ENCODE measurements around the gene ZMIZ1.

The ZMIZ1 gene

GRCh38 chr10:79162022-79162421 lies 93.3 kb downstream of the ZMIZ1 start:
- TF ChIP-seq JUND (IDR thresholded peaks at IDR 0.05; ENCODE audit: low read depth), result no peak
- DNase-seq (ENCODE audit: low read depth in 1 of 2, low spot score in 1 of 2), result no peak
- in situ Hi-C loops (cut with HindIII; ENCODE audit: low pct_unique_long_range_greater_than_20kb, low sequenced_read_pairs), result no loop called here

DNA sequence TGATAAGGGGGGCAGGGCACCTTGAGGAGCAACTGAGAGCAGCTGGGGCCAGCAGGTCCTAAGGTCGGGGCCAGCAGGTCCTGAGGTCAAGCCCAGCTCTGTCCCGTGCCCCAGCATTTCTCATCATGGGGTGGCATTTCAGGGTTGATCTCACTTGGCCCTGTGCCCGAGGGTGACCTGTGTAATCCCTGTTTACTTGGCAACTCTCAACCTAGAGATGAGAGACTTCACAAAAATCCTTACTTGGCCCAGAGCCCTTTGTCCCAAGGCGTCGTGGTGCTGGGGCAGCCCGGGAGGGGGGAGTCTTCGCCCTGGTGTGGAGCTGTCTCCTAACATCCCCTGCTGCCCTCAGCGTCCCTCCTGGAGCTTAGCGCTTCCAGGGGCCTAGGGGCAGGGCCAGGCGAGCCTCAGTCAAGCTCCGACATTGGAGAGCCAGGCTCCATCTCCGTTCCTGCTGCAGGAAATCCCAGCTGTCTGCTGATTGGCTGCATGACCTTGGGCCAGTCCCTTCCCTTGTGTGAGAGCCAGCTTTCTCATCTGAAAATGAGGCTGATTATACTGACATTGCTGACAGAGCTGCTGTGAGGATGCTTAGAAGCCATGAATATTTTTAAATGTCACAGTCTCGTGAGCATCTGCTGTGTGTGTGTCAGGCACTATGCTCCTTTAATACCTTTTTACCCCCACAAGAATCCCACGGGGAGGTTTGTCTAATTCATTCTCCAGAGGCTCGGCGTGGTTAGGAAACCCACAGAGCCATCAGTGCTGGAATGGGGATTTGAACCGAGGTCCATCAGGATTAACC lies 94.3 kb downstream of the ZMIZ1 start:
- in situ Hi-C loops (cut with HindIII; ENCODE audit: low pct_unique_long_range_greater_than_20kb, low sequenced_read_pairs), result no loop called here
- peak in 1 of 2 experiments; percentile 78 for DNase-seq (ENCODE audit: low read depth in 1 of 2, low spot score in 1 of 2)
- no peak for TF ChIP-seq JUND (IDR thresholded peaks at IDR 0.05; ENCODE audit: low read depth)

DNA sequence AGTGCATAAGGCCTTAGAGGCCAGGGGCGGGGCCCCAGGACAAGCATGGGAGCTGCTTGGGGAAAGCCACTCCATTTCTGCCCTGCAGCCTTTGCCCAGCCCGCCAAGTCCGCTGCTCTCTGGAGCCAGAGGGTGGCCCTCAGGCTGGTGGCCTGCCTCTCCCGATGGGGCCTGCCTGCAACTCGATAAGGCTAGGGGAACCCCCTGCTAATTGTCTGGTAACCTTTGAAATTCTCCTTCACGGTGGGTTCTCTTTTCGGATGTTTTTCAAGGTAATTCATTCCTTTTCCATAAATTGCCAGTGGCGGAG lies 94.9 kb downstream of the ZMIZ1 start:
- DNase-seq (ENCODE audit: low read depth in 1 of 2, low spot score in 1 of 2), result no peak
- TF ChIP-seq JUND (IDR thresholded peaks at IDR 0.05; ENCODE audit: low read depth), result no peak
- in situ Hi-C loops (cut with HindIII; ENCODE audit: low pct_unique_long_range_greater_than_20kb, low sequenced_read_pairs), result no loop called here

DNA sequence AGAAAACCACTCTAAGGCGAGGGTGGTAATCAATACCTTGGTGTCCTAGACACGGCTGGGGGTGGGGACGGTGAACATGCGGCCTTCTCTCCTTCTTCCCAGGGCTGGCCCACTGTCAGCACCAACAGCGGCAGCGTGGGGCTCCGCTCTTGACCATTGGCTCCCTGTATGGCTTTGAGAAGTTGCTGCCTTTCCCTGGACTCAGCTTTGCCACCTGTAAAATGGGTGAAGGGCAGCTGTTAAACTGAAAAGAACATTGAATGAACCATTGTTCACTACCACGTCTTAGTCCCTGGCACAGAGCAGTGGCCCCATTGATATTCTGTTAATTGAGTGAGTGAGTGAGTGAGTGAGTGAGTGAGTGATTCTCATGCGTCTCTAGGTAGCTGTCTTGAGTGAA lies 95.3 kb downstream of the ZMIZ1 start:
- no peak for DNase-seq (ENCODE audit: low read depth in 1 of 2, low spot score in 1 of 2)
- in situ Hi-C loops (cut with HindIII; ENCODE audit: low pct_unique_long_range_greater_than_20kb, low sequenced_read_pairs), result no loop called here
- TF ChIP-seq JUND (IDR thresholded peaks at IDR 0.05; ENCODE audit: low read depth), result no peak

DNA sequence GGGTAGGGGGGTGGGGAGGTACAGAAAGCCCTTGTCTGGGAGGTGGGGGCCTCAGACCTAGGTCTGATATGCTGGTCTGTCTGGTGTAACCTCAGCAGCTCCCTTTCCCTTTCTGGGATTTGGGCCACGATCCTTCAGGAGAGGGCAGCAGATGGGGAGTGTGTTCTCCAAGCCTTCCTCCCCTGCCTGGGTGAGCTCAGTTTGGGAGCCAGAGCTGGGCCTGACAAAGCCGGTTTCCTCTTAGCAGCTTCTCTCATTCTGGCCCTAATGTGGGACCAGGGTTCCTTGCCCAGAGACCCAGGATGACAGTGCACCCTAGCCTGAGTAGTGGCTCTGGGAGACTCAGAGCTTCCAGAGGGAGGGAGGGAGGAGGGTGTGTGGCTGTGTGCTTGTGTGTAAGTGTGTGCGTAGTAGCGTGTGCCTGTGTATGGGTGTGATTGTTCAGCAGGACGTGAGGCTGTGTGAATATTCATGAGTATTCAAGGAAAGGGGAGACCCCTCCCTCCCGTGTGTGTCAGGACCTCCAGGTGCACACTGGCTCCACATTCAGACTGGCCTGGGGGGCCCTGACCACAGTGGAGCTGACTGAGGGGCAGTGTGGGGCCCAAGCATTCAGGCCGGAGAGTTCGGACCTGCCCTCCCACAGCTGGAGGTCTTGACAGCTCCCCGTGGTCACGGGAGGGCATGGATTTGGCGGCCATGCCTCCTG lies 96.5 kb downstream of the ZMIZ1 start:
- in situ Hi-C loops (cut with HindIII; ENCODE audit: low pct_unique_long_range_greater_than_20kb, low sequenced_read_pairs), result no loop called here
- DNase-seq (ENCODE audit: low read depth in 1 of 2, low spot score in 1 of 2), result no peak
- no peak for TF ChIP-seq JUND (IDR thresholded peaks at IDR 0.05; ENCODE audit: low read depth)

DNA sequence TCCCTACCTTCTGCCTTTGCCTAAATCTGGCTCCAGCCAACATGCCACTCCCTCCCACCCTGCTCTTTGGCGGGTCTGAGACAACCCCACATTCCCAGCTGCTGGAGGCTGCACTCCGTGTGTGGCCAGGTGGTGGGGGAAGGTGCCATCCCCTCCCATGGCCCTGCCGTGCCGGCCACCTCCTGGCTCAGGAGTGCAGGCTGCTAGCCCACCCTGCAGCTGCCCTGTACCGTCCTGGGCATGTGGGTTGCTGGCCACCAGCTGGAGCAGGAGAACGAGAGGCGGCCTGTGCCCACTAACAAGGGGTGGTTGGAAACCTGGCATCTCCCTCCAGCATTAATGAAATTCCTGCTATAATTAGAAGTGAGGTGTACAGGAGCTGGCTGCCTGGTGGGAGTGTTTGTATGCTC lies 97.6 kb downstream of the ZMIZ1 start:
- DNase-seq (ENCODE audit: low read depth in 1 of 2, low spot score in 1 of 2), result no peak
- no peak for TF ChIP-seq JUND (IDR thresholded peaks at IDR 0.05; ENCODE audit: low read depth)
- in situ Hi-C loops (cut with HindIII; ENCODE audit: low pct_unique_long_range_greater_than_20kb, low sequenced_read_pairs), result no loop called here

DNA sequence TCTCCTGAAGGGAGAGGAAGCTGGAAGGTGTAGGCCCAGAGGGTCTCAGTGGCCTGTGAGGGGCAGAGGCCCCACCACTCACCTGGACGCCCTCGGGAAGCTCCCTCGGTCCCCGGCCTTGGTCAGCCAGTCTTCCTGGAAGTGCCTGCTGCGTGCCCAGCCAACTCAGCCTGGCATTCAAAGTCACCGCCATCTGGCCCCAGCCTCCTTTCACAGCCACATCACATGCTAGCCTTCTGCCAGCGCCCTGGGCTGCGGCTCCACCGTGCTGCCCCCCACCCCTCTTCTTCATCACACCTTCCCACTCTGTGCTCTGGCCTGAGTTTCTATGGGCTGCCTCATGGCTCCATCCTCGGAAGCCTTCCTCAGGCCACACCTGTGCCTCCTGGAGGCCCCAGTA lies 98.0 kb downstream of the ZMIZ1 start:
- no peak for DNase-seq (ENCODE audit: low read depth in 1 of 2, low spot score in 1 of 2)
- TF ChIP-seq JUND (IDR thresholded peaks at IDR 0.05; ENCODE audit: low read depth), result no peak
- in situ Hi-C loops (cut with HindIII; ENCODE audit: low pct_unique_long_range_greater_than_20kb, low sequenced_read_pairs), result no loop called here

- no peak for TF ChIP-seq JUND (IDR thresholded peaks at IDR 0.05; ENCODE audit: low read depth)
- no peak for DNase-seq (ENCODE audit: low read depth in 1 of 2, low spot score in 1 of 2)
- in situ Hi-C loops (cut with HindIII; ENCODE audit: low pct_unique_long_range_greater_than_20kb, low sequenced_read_pairs), result no loop called here
Observed at GRCh38 chr10:79167537-79167936, 98.8 kb downstream of the ZMIZ1 start.

- no peak for TF ChIP-seq JUND (IDR thresholded peaks at IDR 0.05; ENCODE audit: low read depth)
- in situ Hi-C loops (cut with HindIII; ENCODE audit: low pct_unique_long_range_greater_than_20kb, low sequenced_read_pairs), result no loop called here
- no peak for DNase-seq (ENCODE audit: low read depth in 1 of 2, low spot score in 1 of 2)
Observed at GRCh38 chr10:79168210-79168609, 99.4 kb downstream of the ZMIZ1 start.

- no peak for TF ChIP-seq JUND (IDR thresholded peaks at IDR 0.05; ENCODE audit: low read depth)
- DNase-seq (ENCODE audit: low read depth in 1 of 2, low spot score in 1 of 2), result no peak
- in situ Hi-C loops (cut with HindIII; ENCODE audit: low pct_unique_long_range_greater_than_20kb, low sequenced_read_pairs), result no loop called here
Observed at GRCh38 chr10:79170226-79170752, 101.5 kb downstream of the ZMIZ1 start.

- in situ Hi-C loops (cut with HindIII; ENCODE audit: low pct_unique_long_range_greater_than_20kb, low sequenced_read_pairs), result no loop called here
- DNase-seq (ENCODE audit: low read depth in 1 of 2, low spot score in 1 of 2), result no peak
- TF ChIP-seq JUND (IDR thresholded peaks at IDR 0.05; ENCODE audit: low read depth), result no peak
Observed at GRCh38 chr10:79170993-79171392, 102.2 kb downstream of the ZMIZ1 start.

DNA sequence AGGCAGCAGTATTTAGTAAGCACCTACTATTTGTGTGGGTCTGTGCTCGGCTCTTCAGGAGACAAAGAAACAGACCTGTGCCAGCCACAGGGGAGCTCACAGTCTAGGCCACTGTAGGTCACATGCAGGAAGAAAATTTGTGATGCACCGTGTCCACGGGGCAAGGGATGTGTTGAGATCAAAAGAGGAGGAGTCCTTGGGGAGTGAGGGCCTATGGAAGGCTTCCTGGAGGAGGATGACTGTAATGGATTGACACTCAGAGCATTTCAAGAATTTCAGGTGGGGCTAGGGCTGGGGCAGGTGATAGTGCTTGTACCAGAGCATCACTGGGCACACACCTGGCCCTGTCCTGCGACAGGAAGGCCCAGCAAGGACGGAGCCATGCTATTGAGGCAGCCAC lies 102.7 kb downstream of the ZMIZ1 start:
- DNase-seq (ENCODE audit: low read depth in 1 of 2, low spot score in 1 of 2), result no peak
- TF ChIP-seq JUND (IDR thresholded peaks at IDR 0.05; ENCODE audit: low read depth), result no peak
- in situ Hi-C loops (cut with HindIII; ENCODE audit: low pct_unique_long_range_greater_than_20kb, low sequenced_read_pairs), result no loop called here

GRCh38 chr10:79172881-79173280 lies 104.1 kb downstream of the ZMIZ1 start:
- TF ChIP-seq JUND (IDR thresholded peaks at IDR 0.05; ENCODE audit: low read depth), result no peak
- in situ Hi-C loops (cut with HindIII; ENCODE audit: low pct_unique_long_range_greater_than_20kb, low sequenced_read_pairs), result no loop called here
- DNase-seq (ENCODE audit: low read depth in 1 of 2, low spot score in 1 of 2), result no peak
